Loucy (cell line): ENCODE results near the gene NR2F2.
"Not testable (repeated sequence)": the region's sequence is repeated elsewhere in the genome, so short reads cannot be mapped to it uniquely, and the experiment has no call there.

Experiments
- H2AFZ ChIP-seq: fragments of 200-600 bp; sonication (generic); 2 replicates; pipeline ENCODE4 v1.6.0; 2016; ENCODE audit warnings: antibody characterized with exemption, mild to moderate bottlenecking, low read length, moderate library complexity
- H3F3A ChIP-seq: fragments of 200-600 bp; 2 replicates; pipeline ENCODE4 v1.6.0; 2016; ENCODE audit warnings: antibody characterized with exemption, low read depth, mild to moderate bottlenecking
- H3K27me3 ChIP-seq: fragments of 200-600 bp; sonication (generic); 2 replicates; pipeline ENCODE4 v1.6.1; 2014; ENCODE audit warnings: low read length, mild to moderate bottlenecking; ENCODE audit not compliant: insufficient read depth, poor library complexity, severe bottlenecking
- H3K36me3 ChIP-seq: fragments of 200-600 bp; sonication (generic); 2 replicates; pipeline ENCODE4 v1.6.1; 2016; ENCODE audit warnings: low read length; ENCODE audit not compliant: insufficient read depth
- H3K4me1 ChIP-seq: fragments of 200-600 bp; sonication (generic); 2 replicates; pipeline ENCODE4 v1.5.1; 2014; ENCODE audit warnings: low read length, mild to moderate bottlenecking; ENCODE audit not compliant: insufficient read depth, poor library complexity, severe bottlenecking
- H3K4me2 ChIP-seq: fragments of 200-600 bp; sonication (generic); 2 replicates; pipeline ENCODE4 v1.6.0; 2014; ENCODE audit warnings: antibody characterized with exemption, low read length, low read depth, mild to moderate bottlenecking; ENCODE audit not compliant: poor library complexity, severe bottlenecking
- H3K4me3 ChIP-seq: fragments of 200-600 bp; sonication (generic); 2 replicates; pipeline ENCODE4 v1.5.1; 2014; ENCODE audit warnings: low read length, mild to moderate bottlenecking, mixed read lengths; ENCODE audit not compliant: poor library complexity, severe bottlenecking
- H3K79me2 ChIP-seq: fragments of 200-600 bp; sonication (generic); 2 replicates; pipeline ENCODE4 v1.6.1; 2014; ENCODE audit warnings: low read length; ENCODE audit not compliant: insufficient read depth
- H3K9ac ChIP-seq: fragments of 200-600 bp; sonication (generic); 2 replicates; pipeline ENCODE4 v1.6.0; 2014; ENCODE audit warnings: mild to moderate bottlenecking, low read depth, low read length, moderate library complexity; ENCODE audit not compliant: poor library complexity, severe bottlenecking
- H3K9me2 ChIP-seq: fragments of 200-600 bp; sonication (generic); replicated peaks from 2 replicates; pipeline ENCODE4 v1.6.1; 2016; ENCODE audit warnings: low read depth, low read length, mixed read lengths
- H3K9me3 ChIP-seq: fragments of 200-600 bp; sonication (generic); 2 replicates; pipeline ENCODE4 v1.6.1; 2014; ENCODE audit warnings: mild to moderate bottlenecking, antibody characterized with exemption, low read length, low read depth; ENCODE audit not compliant: insufficient read depth
- H4K20me1 ChIP-seq: fragments of 200-600 bp; sonication (generic); 2 replicates; pipeline ENCODE4 v1.6.0; 2014; ENCODE audit warnings: antibody characterized with exemption, low read length, mild to moderate bottlenecking; ENCODE audit not compliant: insufficient read depth, poor library complexity, severe bottlenecking
- EZH2phosphoT487 ChIP-seq: fragments of 200-600 bp; IDR thresholded peaks from 2 replicates; pipeline ENCODE4 v1.6.1; 2018; ENCODE audit warnings: antibody characterized with exemption, mild to moderate bottlenecking, moderate library complexity, borderline replicate concordance
- TF ChIP-seq, protein P1 (sequence below): fragments of 200-600 bp; sonication (generic); conservative IDR thresholded peaks from 2 replicates; pipeline ENCODE4 v1.5.1; 2014; ENCODE audit warnings: mild to moderate bottlenecking, antibody characterized with exemption, low read length

NR2F2 gene

DNA sequence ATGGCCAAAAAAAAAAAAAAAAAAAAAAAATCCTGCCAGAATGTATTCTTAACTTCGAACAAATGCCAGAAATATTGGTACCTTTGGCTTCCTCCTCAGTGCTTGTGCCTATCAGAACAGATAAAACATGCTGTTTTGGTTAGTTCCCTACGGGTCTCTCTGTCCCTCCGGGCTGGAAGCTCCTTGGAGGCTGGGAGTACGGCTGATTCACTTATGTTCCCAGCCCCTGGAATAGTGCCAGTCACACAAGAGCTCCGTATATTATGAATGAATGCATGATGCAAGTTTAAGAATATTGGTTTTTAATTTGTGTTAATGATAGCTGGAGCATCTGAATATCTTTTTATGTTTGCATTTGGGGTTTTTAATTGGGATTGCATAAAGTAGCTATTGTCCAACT lies 44.0 kb downstream of the NR2F2 start:
- Histone ChIP-seq H3K79me2 (no peaks in the 10 kb centered on the region), H3K4me2 (no peak overlapping the region), H3K4me3 (no peak overlapping the region), H3K9me3 (no peaks in the 10 kb centered on the region), H4K20me1 (no peaks in the 10 kb centered on the region), H3K4me1 (no peaks in the 10 kb centered on the region), H2AFZ (no peak overlapping the region), H3K9me2 (no peaks in the 10 kb centered on the region), H3F3A (no peaks in the 10 kb centered on the region), H3K27me3 (no peaks in the 10 kb centered on the region), H3K9ac (no peak overlapping the region), H3K36me3 (no peaks in the 10 kb centered on the region)
- TF ChIP-seq, protein P1, sequence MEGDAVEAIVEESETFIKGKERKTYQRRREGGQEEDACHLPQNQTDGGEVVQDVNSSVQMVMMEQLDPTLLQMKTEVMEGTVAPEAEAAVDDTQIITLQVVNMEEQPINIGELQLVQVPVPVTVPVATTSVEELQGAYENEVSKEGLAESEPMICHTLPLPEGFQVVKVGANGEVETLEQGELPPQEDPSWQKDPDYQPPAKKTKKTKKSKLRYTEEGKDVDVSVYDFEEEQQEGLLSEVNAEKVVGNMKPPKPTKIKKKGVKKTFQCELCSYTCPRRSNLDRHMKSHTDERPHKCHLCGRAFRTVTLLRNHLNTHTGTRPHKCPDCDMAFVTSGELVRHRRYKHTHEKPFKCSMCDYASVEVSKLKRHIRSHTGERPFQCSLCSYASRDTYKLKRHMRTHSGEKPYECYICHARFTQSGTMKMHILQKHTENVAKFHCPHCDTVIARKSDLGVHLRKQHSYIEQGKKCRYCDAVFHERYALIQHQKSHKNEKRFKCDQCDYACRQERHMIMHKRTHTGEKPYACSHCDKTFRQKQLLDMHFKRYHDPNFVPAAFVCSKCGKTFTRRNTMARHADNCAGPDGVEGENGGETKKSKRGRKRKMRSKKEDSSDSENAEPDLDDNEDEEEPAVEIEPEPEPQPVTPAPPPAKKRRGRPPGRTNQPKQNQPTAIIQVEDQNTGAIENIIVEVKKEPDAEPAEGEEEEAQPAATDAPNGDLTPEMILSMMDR, result no peak
- TF ChIP-seq EZH2phosphoT487, result no peak

DNA sequence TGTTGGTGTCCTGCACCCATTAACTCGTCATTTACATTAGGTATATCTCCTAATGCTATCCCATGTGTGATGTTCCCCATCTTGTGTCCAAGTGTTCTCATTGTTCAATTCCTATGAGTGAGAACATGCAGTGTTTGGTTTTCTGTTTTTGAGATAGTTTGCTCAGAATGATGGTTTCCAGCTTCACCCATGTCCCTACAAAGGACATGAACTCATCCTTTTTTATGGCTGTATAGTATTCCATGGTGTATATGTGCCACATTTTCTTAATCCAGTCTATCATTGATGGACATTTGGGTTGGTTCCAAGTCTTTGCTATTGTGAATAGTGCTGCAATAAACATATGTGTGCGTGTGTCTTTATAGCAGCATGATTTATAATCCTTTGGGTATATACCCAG lies 49.1 kb downstream of the NR2F2 start:
- not testable (repeated sequence) for H3K27me3 ChIP-seq, H3F3A ChIP-seq, H3K9ac ChIP-seq, H3K79me2 ChIP-seq, H3K9me2 ChIP-seq, H3K9me3 ChIP-seq, H3K36me3 ChIP-seq, H3K4me3 ChIP-seq, H3K4me2 ChIP-seq, H4K20me1 ChIP-seq, H3K4me1 ChIP-seq, H2AFZ ChIP-seq

DNA sequence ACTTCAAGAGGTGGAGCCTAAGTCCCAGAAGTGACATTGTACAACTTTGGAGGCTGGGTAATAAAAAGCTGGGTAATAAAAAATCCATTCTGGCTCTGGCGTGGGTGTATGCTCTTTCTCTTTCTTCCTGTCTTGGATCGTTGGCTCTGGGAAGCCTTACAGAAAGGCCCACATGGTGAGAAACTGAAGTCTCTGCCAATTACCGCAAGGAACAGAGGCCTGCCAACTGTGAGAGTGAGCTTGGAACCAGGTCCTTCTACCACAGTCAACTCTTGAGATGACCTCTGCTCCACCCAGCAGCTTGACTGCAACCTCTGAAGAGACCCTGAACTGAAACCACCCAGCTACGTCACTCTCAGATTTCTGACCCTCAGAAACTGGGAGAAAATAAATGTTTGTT lies 51.0 kb downstream of the NR2F2 start:
- H3K36me3 ChIP-seq, result no peaks in the 10 kb centered on the region
- no peaks in the 10 kb centered on the region for H3K9me3 ChIP-seq
- no peaks in the 10 kb centered on the region for H3K27me3 ChIP-seq
- no peaks in the 10 kb centered on the region for H3K9me2 ChIP-seq
- H3F3A ChIP-seq, result no peaks in the 10 kb centered on the region
- no peak overlapping the region for H2AFZ ChIP-seq
- H3K4me2 ChIP-seq, result no peak overlapping the region
- no peak overlapping the region for H3K4me3 ChIP-seq
- H3K4me1 ChIP-seq, result no peaks in the 10 kb centered on the region
- no peak overlapping the region for H3K9ac ChIP-seq
- TF ChIP-seq EZH2phosphoT487, result no peak
- TF ChIP-seq, protein P1, result no peak
- no peaks in the 10 kb centered on the region for H4K20me1 ChIP-seq
- no peaks in the 10 kb centered on the region for H3K79me2 ChIP-seq

DNA sequence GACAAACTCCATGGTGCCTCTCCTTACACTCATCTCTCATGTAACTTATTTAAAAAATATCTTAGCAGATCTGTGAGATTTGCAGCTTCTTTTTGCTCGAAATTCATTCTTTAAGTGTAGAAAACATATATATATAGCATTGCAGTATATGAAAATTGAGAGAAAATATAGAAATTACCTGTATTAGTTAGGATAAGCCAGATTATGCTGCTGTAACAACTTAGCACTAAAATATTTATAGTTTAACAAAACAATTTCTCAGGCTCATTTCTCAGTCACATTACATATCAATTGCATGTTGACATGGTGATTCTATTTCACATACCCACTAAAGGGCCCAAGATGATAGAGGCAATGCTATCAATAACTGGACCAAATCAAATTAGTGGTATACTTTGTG lies 54.7 kb downstream of the NR2F2 start:
- Histone ChIP-seq H3K4me3 (no peak overlapping the region), H2AFZ (no peak overlapping the region), H3F3A (no peaks in the 10 kb centered on the region), H3K27me3 (no peaks in the 10 kb centered on the region), H3K79me2 (no peaks in the 10 kb centered on the region), H4K20me1 (no peaks in the 10 kb centered on the region), H3K9ac (no peak overlapping the region), H3K4me1 (no peaks in the 10 kb centered on the region), H3K36me3 (no peaks in the 10 kb centered on the region), H3K4me2 (no peak overlapping the region), H3K9me2 (no peaks in the 10 kb centered on the region), H3K9me3 (no peaks in the 10 kb centered on the region)
- TF ChIP-seq EZH2phosphoT487, result no peak
- TF ChIP-seq, protein P1, result no peak
